AG10803 (cell line): ENCODE data around the gene LUZP2.

ENCODE experiments used
- DNase-seq: peaks from one replicate; pipeline ENCODE4 v3.0.0; 2010; ENCODE audit warnings: low read depth
- H3K4me3 ChIP-seq: 2 replicates; pipeline ENCODE4 v1.5.1; 2011; ENCODE audit warnings: mild to moderate bottlenecking, low read length, control low read depth
- CTCF ChIP-seq: conservative IDR thresholded peaks from 2 replicates; pipeline ENCODE4 v1.5.1; 2011; ENCODE audit warnings: mild to moderate bottlenecking, low read length, control low read depth, inconsistent platforms

LUZP2 gene

GRCh38 chr11:24773322-24773721 lies 276.5 kb downstream of the LUZP2 start:
- no peak overlapping the region for H3K4me3 ChIP-seq
- no peak for TF ChIP-seq CTCF
- DNase-seq, result no peak

GRCh38 chr11:24779791-24780190 lies 282.9 kb downstream of the LUZP2 start:
- H3K4me3 ChIP-seq, result no peak overlapping the region
- DNase-seq, result no peak
- no peak for TF ChIP-seq CTCF

GRCh38 chr11:24781288-24781687 lies 284.4 kb downstream of the LUZP2 start:
- no peak overlapping the region for H3K4me3 ChIP-seq
- TF ChIP-seq CTCF, result no peak
- DNase-seq, result no peak

GRCh38 chr11:24793479-24793878 lies 296.6 kb downstream of the LUZP2 start:
- DNase-seq, result no peak
- no peak overlapping the region for H3K4me3 ChIP-seq
- TF ChIP-seq CTCF, result no peak

- H3K4me3 ChIP-seq, result no peak overlapping the region
- no peak for DNase-seq
- TF ChIP-seq CTCF, result no peak
Measured at GRCh38 chr11:24794064-24794463, 297.2 kb downstream of the LUZP2 start.

- DNase-seq, result no peak
- TF ChIP-seq CTCF, result no peak
- H3K4me3 ChIP-seq, result no peak overlapping the region
Measured at GRCh38 chr11:24805671-24806070, 308.8 kb downstream of the LUZP2 start.

GRCh38 chr11:24808173-24808572 lies 311.3 kb downstream of the LUZP2 start:
- TF ChIP-seq CTCF, result no peak
- no peak for DNase-seq
- H3K4me3 ChIP-seq, result no peak overlapping the region
